Muscle of leg (tissue), 11 donors: Measurements from ENCODE around the gene DYRK1B. TPM values are rescaled to one million over a fixed set of nuclear protein-coding genes. Genes with fewer than 3 reads are reported as not detected.
"Not testable (repeated sequence)": the region's sequence is repeated elsewhere in the genome, so short reads cannot be mapped to it uniquely, and the experiment has no call there.

Experiments
- DNase-seq: peaks from one replicate; pipeline ENCODE4 v3.0.0; 2013
- H3K27ac ChIP-seq: one replicate; pipeline ENCODE4 v1.5.1; 2013; ENCODE audit warnings: mild to moderate bottlenecking, low read length, control low read depth
- H3K27me3 ChIP-seq: one replicate; pipeline ENCODE4 v1.6.1; 2013; ENCODE audit warnings: low read length; ENCODE audit not compliant: control insufficient read depth, insufficient read depth
- H3K36me3 ChIP-seq: one replicate; pipeline ENCODE4 v1.6.1; 2013; ENCODE audit warnings: low read length; ENCODE audit not compliant: control insufficient read depth, insufficient read depth
- H3K4me1 ChIP-seq: one replicate; pipeline ENCODE4 v1.6.1; 2013; ENCODE audit warnings: low read length; ENCODE audit not compliant: control insufficient read depth, insufficient read depth
- H3K4me3 ChIP-seq: one replicate; pipeline ENCODE4 v1.5.1; 2013; ENCODE audit warnings: low read length, control low read depth
- H3K9me3 ChIP-seq: replicated peaks from 2 replicates; pipeline ENCODE4 v1.6.1; 2013; ENCODE audit warnings: low read depth, low read length; ENCODE audit not compliant: control insufficient read depth
- WGBS: methylation state at CpG from one replicate; pipeline ENCODE4 v1.1.5; 2013; ENCODE audit warnings: missing lambda C conversion rate; ENCODE audit not compliant: insufficient coverage; 5-methylcytosine and 5-hydroxymethylcytosine counted together
- polyA plus RNA-seq, 8 donors: library from polyadenylated mRNA; unstranded; fragments of 120-200 nt; gene quantifications; one replicate each; pipeline versions ENCODE4 v1.2.1 to v1.2.3, GENCODE V29; 2013; ENCODE audit warnings: inconsistent platforms in 1 of 8, low replicate concordance in 1 of 8; ENCODE audit not compliant: insufficient read length in 8 of 8, insufficient read depth in 1 of 8
- total RNA-seq: library from RNA; stranded (reverse); fragments of 120-200 nt; gene quantifications from one replicate; pipeline ENCODE4 v1.2.4, GENCODE V29; 2013

DYRK1B gene
- total and polyA plus RNA-seq, 9 donors = 23.5 to 59.5 (median 48.0) TPM

DNA sequence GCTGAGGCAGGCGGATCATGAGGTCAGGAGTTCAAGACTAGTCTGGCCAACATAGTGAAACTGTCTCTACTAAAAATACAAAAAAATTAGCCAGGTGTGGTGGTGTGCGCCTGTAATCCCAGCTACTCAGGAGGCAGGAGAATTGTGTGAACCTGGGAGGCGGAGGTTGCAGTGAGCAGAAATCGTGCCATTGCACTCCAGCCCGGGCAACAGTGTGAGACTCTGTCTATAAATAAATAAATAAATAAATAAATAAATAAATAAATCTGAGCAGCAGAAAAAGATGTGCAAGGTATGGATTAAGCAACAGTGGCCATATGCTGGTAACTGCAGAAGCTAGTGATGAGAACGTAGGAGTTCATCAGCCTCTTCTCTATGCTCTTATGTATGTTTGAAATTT, 19.9 kb downstream of the DYRK1B start:
- 83% methylated on average over 1 of the region's 6 CpGs for WGBS
- H3K4me3 ChIP-seq, H3K27me3 ChIP-seq, H3K36me3 ChIP-seq, DNase-seq, H3K9me3 ChIP-seq: not testable (repeated sequence)
- Histone ChIP-seq H3K27ac (peak overlapping the region; percentile 47), H3K4me1 (peaks cover 38% of the 10 kb centered on the region)

DNA sequence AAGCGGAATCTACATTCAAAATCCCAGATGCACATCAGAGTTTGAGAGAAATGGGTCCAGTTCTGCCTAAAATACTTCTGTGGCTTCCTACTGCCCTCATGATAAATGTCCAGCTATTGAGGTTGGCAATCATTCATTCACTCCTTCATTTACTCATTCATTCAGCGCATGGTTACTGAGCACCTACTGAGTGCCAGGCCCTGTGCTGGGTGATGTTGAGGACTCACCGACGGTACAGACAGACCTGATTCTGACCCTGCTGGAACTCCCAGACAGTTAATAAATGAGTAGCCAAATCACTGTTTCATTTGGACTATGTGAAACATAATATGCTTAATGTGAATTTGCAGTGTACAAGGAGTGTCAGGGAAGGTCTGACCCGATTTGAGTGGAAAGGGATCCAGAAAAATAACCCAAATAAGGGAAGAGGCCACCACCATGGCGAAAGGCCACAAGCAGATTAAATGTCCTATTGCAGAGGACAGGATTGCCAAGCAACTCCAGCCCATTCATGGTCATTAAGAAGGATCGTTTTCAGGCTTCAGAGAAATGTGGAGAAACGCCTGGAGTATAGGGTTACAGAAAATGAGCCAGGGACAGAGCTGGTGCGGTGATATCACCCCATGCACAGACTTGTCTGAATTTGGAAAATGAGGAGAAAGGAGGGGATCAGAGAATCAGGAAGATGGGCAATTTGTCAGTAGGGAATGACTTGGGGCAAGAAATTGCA, 20.5 kb downstream of the DYRK1B start:
- H3K27ac ChIP-seq = peak overlapping the region; percentile 47
- no peaks in the 10 kb centered on the region for H3K27me3 ChIP-seq
- H3K4me1 ChIP-seq = peaks cover 32% of the 10 kb centered on the region
- H3K9me3 ChIP-seq = peaks cover 2% of the 10 kb centered on the region
- peak; percentile 72 for DNase-seq
- H3K4me3 ChIP-seq = no peak overlapping the region
- whole genome bisulfite sequencing = 41% methylated on average over 5 of the region's 9 CpGs
- peaks cover 9% of the 10 kb centered on the region for H3K36me3 ChIP-seq

DNA sequence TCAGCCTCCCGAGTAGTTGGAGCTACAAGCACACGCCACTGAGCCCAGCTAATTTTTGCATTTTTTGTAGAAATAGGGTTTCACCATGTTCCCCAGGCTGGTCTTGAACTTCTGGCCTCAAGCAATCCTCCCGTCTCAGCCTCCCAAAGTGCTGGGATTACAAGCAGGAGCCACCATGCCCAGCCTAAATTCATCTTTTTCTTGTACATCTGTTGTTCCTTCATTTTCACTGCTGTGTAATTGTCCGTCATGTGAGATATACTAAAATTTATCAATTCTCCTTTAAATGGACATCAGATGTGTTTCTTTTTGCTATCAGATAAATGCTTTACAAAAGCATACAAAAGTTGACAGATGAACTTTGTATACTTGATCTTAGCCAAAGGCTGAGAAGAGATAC, 22.9 kb downstream of the DYRK1B start:
- H3K4me3 ChIP-seq = no peak overlapping the region
- peaks cover 3% of the 10 kb centered on the region for H3K36me3 ChIP-seq
- DNase-seq = no peak
- no peak overlapping the region for H3K27ac ChIP-seq
- 100% methylated on average over 3 of the region's 4 CpGs for whole genome bisulfite sequencing
- H3K4me1 ChIP-seq = peaks cover 20% of the 10 kb centered on the region
- H3K27me3 ChIP-seq = no peaks in the 10 kb centered on the region
- H3K9me3 ChIP-seq = peaks cover 2% of the 10 kb centered on the region

DNA sequence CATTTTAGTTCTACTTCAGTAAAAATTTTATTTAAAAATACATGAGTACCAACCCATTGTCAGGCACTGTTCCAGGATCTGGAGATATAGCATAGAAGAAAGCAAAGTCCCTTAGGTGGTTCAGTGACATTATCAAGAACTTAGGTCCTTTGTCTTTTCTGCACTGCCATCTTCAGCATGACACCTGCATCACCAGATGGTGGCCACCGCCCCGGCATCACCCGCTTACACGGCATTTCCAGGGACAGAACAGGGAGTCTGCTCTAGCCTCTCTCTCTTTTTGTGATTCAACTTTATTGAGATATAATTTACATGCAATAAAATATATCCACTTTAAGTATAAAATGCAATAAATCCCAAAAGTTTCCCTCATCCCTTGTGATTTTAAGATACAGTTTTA, 23.5 kb downstream of the DYRK1B start:
- H3K36me3 ChIP-seq = no peaks in the 10 kb centered on the region
- peaks cover 18% of the 10 kb centered on the region for H3K4me1 ChIP-seq
- H3K27ac ChIP-seq = no peak overlapping the region
- no peak overlapping the region for H3K4me3 ChIP-seq
- no peaks in the 10 kb centered on the region for H3K27me3 ChIP-seq
- WGBS = no CpG with 5 or more reads among the region's 4 CpGs
- peaks cover 2% of the 10 kb centered on the region for H3K9me3 ChIP-seq
- DNase-seq = no peak

DNA sequence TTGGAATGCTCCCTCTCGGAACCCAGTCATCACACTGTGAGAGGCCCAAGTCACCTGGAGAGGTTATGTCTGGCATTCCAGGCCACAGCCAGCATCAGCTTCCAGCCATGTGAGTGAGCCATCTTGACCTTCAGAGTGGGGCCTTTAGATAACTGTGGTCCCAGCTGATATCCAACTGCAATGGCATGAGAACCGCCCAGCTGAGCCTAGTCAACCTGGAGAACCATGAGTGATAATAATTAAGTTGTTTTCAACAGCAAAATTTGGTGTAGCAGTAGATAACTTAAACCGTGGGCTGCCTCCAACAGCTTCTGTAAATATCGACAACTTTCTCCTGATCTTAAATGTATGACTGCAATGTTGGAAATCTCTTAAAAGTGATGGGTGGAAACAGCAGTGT, 24.6 kb downstream of the DYRK1B start:
- no peak overlapping the region for H3K27ac ChIP-seq
- no peaks in the 10 kb centered on the region for H3K27me3 ChIP-seq
- WGBS = 94% methylated on average over 3 of the region's 4 CpGs
- peaks cover 18% of the 10 kb centered on the region for H3K4me1 ChIP-seq
- no peaks in the 10 kb centered on the region for H3K36me3 ChIP-seq
- H3K4me3 ChIP-seq = no peak overlapping the region
- H3K9me3 ChIP-seq = peaks cover 2% of the 10 kb centered on the region
- no peak for DNase-seq

DNA sequence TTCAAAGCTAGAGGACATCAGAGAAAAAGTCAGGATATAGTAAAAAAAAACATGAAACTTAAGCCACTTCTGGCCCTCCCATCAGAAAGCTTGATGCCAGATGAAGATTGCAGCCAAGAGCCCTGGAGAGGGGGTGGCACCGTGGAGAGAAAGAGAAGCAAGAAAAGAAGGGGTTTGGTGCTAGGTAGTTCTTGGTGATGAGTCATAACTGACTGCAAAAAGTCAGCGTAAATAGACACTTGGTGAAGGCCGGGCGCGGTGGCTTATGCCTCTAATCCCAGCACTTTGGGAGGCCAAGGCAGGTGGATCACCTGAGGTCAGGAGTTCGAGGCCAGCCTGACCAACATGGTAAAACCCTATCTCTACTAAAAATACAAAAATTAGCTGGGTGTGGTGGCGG, 25.3 kb downstream of the DYRK1B start:
- not testable (repeated sequence) for DNase-seq, H3K9me3 ChIP-seq, H3K27me3 ChIP-seq, H3K36me3 ChIP-seq, H3K4me3 ChIP-seq, H3K27ac ChIP-seq
- no CpG with 5 or more reads among the region's 7 CpGs for WGBS
- H3K4me1 ChIP-seq = peaks cover 19% of the 10 kb centered on the region

DNA sequence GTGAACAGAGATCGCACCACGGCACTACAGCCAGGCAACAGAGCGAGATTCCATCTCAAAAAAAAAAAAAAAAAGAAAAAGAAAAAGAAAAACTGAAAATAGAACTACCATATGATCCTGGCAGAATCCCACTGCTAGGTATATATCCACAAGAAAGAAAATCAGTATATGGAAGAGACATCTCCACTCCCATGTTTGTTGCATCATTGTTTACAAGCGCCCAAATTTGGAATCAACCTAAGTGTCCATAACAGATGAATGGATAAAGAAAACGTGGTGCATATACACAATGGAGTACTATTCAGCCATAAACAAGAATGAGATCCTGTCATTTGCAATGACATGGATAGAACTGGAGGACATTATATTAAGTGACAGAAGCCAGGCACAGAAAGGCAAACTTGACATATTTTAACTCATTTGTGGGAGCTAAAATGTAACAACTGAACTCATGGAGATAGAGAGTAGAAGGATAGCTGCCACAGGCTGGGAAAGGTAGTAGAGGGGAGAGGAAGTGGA, 26.1 kb downstream of the DYRK1B start:
- H3K9me3 ChIP-seq = peaks cover 2% of the 10 kb centered on the region
- DNase-seq = no peak
- H3K36me3 ChIP-seq = no peaks in the 10 kb centered on the region
- no CpG with 5 or more reads among the region's 5 CpGs for WGBS
- no peak overlapping the region for H3K4me3 ChIP-seq
- H3K27ac ChIP-seq = no peak overlapping the region
- H3K27me3 ChIP-seq = no peaks in the 10 kb centered on the region
- H3K4me1 ChIP-seq = peaks cover 12% of the 10 kb centered on the region

DNA sequence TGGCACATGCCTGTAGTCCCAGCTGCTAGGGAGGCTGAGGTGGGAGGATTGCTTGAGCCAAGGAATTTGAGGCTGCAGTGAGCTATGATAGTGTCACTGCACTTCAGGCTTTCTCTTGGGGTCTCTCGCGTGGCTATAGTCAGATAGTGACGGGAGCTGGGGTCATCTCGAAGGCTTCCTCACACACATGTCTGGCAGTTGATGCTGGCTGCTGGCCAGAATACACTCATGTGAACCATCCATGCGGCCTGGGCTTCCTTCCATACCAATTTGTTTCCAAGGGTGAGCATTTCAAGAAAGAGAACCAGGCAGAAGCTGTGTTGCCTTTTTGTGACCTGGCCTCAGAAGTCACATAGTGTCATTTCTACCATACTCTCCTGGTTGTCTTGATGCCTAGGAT, 28.9 kb downstream of the DYRK1B start:
- 68% methylated on average over 5 of the region's 5 CpGs for WGBS
- DNase-seq = peak; percentile 56

DNA sequence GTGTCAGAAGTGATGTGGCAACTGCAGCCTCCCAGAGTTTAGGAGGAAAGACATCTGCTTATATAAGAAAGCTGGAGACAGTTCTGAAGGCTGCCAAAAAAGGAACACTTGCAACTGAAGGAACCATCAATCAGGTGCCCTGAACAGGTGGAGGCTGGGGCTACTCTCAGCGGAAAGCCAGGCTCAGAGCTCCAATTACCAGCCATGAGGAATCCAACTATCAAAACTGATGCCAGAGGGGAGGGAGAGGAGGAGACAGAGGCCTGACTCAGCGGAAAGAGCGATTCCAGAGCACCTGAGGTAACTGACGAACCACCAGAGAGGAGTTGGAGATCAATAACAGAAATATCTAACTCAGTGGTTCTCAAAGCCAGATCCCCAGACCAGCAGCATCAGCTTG, 31.0 kb downstream of the DYRK1B start:
- WGBS = no CpG with 5 or more reads among the region's 4 CpGs
- H3K4me3 ChIP-seq = no peak overlapping the region
- H3K27ac ChIP-seq = peak overlapping the region; percentile 16
- no peaks in the 10 kb centered on the region for H3K36me3 ChIP-seq
- no peaks in the 10 kb centered on the region for H3K27me3 ChIP-seq
- DNase-seq = peak; percentile 73
- H3K4me1 ChIP-seq = peaks cover 5% of the 10 kb centered on the region
- H3K9me3 ChIP-seq = no peaks in the 10 kb centered on the region

More for the DNA sequence above, 28.9 kb downstream of the DYRK1B start:
- Histone ChIP-seq H3K27me3 (no peaks in the 10 kb centered on the region), H3K9me3 (peaks cover 2% of the 10 kb centered on the region), H3K4me1 (peaks cover 5% of the 10 kb centered on the region), H3K27ac (no peak overlapping the region), H3K36me3 (no peaks in the 10 kb centered on the region), H3K4me3 (no peak overlapping the region)

DNA sequence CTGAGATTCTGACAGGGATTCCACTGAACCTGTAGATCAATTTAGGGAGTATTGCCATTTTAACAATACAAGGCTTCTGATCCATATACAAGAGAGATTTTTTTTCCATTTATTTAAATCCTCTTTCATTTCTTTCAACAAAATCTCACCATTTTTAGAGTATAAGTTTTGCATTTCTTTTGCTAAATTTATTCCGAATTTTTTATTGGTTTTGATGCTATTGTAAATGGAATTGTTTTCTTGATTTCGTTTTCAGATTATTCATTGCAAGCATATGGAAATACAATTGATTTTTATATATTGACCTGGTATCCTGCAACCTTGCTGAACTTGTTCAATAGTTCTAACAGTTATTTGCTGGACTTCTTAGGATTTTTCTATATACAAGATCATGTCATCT, 36.9 kb downstream of the DYRK1B start:
- Histone ChIP-seq H3K27ac (no peak overlapping the region), H3K36me3 (no peaks in the 10 kb centered on the region), H3K9me3 (no peaks in the 10 kb centered on the region), H3K4me3 (no peak overlapping the region), H3K4me1 (no peaks in the 10 kb centered on the region), H3K27me3 (no peaks in the 10 kb centered on the region)
- DNase-seq = no peak
- no CpG with 5 or more reads among the region's 2 CpGs for WGBS
